GM10847 (cell line): Measurements from ENCODE around the gene LY6G6C.
A peak's percentile ranks its signal among the peaks of the same experiment; 100 is the strongest.

ENCODE experiments used
- POLR2A ChIP-seq: IDR thresholded peaks from 2 replicates; pipeline ENCODE4 v1.6.1; 2011; ENCODE audit not compliant: insufficient read length; ENCODE audit errors: extremely low read depth

LY6G6C gene

GRCh38 chr6:31705931-31706330, 15.6 kb downstream of the LY6G6C start:
- TF ChIP-seq POLR2A: no peak

- peak; percentile 89 for TF ChIP-seq POLR2A
Observed at GRCh38 chr6:31702819-31703716, 18.5 kb downstream of the LY6G6C start, which contains the start of gene ABHD16A. TSS of gene ABHD16A (minus strand) at chr6:31703324. CDS start at chr6:31703281, 43 bp downstream.

DNA sequence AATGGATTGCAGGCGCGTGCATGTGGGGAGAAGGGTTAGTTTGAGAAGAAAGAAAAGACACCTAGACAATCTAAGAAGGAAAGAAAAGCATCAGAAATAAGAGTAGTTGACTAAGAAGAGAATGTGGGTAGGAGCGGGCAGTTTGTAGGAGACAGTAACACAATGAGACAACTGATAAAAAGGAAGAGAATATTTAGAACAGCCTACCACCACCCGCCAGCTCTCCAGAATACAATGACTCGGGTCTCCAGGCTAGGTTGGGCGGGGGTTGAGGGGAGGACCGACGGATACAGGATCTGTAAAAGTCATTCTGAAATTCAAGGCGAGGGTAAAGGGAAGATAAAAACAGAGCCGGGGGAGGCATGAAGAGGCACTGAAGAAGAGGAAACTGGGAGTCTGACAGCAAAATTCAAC, 19.1 kb downstream of the LY6G6C start:
- no peak for TF ChIP-seq POLR2A

DNA sequence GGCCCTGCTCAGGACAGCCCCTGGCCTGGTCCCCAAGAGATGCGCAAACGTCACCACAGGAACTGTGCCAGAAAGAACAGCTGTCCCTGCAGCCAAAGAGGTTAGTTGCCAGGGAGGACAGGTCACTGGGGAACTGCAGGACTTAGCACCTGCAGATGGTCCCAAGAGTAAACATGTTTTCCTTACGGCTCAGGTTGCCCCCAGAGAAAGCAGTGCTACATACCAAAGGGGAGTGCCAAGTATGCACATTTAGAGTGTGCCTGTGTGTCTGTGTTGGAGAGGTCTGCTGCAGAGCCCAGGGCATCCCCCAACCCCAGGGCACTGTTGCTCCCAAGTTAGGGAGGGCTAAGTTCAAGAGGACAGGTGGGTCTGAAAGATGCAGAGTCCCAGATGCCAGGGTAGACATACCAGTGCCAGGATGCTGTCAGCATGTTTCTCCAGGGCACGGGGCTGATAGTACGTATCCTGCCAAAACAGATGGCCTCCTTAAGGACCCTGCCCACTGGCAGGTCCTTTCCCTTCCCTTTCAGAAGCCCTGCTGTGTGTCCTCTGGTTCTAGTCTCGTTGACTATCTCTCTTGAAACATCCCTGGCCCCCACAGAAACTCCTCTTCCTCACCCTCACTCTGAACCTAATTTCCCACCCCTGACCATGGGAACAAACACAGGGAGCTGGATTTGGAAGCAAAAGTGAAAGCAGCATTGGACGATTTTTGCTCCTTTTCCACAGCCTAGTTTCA, 19.7 kb downstream of the LY6G6C start:
- TF ChIP-seq POLR2A: no peak

DNA sequence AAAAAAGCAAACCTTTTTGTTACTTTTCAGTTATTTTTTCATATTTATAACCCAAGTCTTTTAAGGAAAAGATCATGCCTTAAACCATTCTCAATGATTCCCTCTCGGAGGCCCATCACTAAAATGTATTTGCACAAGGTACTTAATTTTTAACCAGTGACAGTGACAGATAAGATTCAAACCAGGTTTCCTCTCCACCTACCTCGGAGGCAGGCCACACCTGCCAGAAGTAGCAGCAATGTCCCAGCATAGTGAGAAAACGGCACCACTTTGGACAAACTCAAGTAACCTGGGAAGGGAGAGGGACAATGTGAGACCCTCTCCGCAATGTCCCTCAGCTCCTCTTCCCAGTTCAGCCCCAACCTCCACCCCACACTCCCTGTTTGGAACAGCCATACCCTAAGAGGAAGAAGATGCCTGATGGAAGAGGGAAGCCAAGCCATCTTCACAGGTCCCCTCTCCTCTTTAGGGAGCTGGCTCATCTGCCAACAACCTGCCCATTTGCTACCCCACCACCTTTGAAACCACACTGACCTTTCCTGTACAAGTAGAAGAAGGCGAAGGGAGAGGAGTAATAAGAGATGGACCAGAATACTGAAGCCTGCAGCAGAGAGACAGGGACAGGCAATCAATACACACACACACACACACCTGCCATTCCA, 20.7 kb downstream of the LY6G6C start:
- no peak for TF ChIP-seq POLR2A

DNA sequence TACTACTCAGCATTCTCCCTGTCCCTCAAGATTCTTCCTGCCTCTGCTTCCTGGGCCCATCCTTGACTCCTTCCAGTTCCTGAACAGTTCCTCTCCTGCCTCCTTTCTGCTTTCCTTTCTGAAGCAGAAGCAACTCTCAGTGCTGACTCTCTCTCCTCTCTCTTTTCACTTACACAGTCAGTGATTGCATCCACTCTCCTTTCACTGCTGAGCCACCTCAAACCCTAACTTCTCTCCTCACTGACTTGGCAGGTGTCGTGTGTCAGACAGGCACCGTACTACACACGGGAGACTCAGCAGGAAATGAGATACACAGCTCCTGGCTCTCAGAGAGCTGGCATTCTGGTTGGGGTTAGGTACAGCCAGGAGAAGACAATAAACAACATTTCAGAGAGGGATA, 24.0 kb downstream of the LY6G6C start:
- TF ChIP-seq POLR2A: no peak

GRCh38 chr6:31693535-31693934, 28.0 kb downstream of the LY6G6C start:
- TF ChIP-seq POLR2A: no peak

DNA sequence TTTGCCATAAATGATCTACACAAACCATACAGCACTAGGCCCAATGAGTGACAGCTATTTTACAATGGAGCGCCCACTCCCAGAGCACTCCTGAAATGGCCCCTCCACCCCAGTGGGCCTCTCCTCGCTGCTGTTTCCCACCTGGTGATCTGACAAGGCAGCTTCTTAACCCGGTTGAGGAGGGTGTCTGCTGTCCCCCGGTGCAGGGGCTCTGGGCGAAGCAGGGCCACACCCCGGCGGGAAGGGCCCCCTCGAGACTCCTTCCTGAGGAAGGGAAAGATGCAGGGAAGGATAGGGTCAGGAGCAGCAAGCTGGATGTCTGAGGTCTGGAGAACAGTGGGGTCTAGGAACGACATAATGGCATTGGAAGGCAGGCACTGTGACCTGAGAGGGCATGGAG, 28.7 kb downstream of the LY6G6C start:
- TF ChIP-seq POLR2A: no peak

DNA sequence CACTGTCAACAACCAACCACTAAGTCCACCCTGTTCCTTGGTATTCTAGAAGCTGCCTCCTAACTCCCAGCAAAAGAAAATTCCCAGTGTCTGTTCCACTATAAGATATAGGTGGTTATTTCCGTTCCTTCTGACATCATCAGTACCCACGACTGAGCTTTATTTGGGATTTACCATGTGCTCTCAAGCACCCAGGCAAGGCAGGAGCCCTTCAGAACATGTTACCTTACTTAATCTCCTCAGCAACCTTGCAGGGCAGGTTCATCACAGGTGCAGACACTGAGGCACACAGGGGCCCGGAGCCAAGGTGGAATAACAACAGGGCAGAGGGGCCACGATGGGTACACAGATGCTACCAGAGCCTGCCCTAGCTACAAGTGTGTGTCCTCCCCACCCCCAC, 29.2 kb downstream of the LY6G6C start:
- no peak for TF ChIP-seq POLR2A

DNA sequence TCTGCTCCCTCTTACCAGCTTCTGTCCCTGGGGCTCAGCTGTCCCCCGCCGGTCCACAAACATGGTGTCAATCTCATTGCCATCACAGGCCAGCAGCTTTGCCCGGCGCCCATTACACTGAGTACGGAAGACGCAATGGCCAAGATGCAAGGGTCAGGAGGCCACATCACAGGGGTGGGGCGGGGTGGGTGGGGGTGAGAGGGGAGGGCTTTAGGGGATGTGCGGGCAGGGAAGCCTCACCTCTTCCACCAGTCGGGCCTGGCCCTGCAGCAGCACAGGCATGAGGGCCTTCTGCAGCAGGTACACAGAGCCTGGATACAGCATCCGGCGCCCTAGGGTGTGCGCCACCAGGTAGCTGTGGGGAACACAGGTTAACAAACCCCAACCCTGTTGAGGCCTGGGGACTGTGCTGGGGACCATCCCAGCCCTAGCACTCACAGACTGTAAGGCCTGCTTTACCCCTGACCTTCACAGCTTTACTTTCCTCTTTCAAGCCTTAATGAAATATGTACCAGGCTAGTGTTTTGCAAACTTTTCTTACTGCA, 29.9 kb downstream of the LY6G6C start:
- no peak for TF ChIP-seq POLR2A

GRCh38 chr6:31691078-31691463, 30.5 kb downstream of the LY6G6C start:
- no peak for TF ChIP-seq POLR2A

DNA sequence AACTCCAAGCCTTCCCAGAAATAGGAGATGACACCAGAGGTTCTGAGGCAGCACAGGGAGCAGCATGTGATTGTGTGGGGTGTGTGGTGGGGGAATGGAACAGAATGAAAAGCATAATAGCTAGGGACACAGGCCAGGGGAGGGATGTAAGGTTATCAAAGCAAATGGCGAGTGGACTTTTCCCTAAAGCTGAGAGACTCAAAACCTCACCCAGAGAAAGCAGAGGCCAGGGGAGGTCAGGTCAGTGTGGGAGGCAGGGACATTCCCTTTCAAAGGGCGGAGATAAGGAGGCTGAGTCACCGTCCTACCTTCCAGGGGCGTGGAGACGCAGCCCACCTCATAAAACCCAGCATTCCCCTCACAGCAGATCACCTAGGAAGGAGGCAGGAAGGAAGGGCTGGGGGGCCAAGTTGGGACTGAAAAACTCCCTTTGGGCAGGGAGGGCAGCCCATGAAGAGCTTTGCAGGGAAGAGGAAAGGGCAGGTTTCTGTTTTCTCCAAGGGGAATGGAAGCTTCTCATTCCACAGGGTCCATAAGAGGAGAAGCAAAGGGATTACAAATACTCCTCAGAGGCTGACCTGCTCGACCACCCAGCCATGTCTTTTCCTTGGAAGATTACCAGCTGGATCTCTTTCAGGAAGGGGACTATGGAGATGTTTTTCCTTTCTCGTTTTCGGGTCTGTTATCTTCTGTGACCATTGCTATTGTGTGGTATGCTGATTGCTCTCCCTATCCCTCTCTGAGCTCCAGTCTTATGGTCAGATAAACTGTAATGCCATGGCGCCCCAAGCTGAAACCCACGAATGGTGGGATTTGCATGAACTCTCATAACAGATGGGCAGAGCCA, 31.1 kb downstream of the LY6G6C start:
- TF ChIP-seq POLR2A: no peak

DNA sequence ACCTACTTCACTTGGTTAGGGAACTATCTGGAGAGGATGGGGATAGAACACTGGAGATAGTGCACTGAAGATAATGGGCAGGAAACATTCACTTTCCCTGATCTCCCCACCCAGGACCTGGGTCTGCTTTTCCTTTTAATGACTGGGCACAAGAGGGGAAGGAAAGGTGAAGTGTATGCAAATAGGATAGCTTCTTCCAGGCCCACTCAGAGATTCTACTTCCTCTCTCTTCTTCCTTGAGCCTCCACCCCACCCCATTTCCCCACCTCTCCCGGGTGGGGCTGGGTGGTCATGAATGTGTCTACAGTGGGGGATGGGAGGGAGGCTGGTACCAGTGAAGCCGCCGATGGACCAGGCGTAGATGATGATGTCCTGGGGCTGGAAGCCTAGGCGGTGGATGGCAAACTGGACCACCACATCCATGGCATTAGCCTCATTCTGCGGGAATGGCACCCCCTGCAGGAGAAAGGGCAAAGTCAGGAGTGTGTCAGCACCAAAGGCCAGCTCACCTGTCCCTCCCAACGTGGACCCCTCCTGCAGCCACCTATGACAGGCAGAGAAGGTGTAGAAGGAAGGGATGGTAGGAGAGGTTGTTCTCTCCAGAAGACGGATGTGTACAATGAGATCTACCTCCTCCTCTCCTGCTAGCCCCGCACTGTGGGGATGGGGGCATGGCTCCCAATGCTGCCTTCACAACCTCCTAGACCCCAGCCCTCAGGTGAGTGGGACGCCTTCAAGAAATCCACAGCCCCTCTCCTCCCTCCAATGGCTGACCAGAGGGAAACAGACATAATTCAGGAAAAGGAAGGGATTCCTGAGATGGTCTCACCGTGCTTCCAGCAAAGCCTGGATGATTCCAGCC, 32.1 kb downstream of the LY6G6C start:
- no peak for TF ChIP-seq POLR2A

GRCh38 chr6:31687860-31688693, 33.5 kb downstream of the LY6G6C start:
- no peak for TF ChIP-seq POLR2A
